H9 (cell line): ENCODE data around the gene PRR29. TPM values are rescaled to one million over a fixed set of nuclear protein-coding genes. Genes with fewer than 3 reads are reported as not detected.

ENCODE experiments used
- DNase-seq: peaks from one replicate; pipeline ENCODE4 v3.0.0-alpha.2; 2017
- H2AFZ ChIP-seq: one replicate; pipeline ENCODE4 v1.6.1; 2013; ENCODE audit warnings: mild to moderate bottlenecking, low read length, control low read depth, moderate library complexity
- H2AK5ac ChIP-seq: 2 replicates; pipeline ENCODE4 v1.6.1; 2013; ENCODE audit warnings: low read length, control low read depth, mixed read lengths; ENCODE audit not compliant: insufficient read length
- H2BK120ac ChIP-seq: one replicate; pipeline ENCODE4 v1.6.1; 2013; ENCODE audit warnings: low read depth, mild to moderate bottlenecking, low read length, control low read depth, inconsistent platforms; ENCODE audit not compliant: poor library complexity, severe bottlenecking
- H2BK12ac ChIP-seq: 2 replicates; pipeline ENCODE4 v1.6.1; 2013; ENCODE audit warnings: low read length, control low read depth, mixed read lengths, low read depth; ENCODE audit not compliant: insufficient read length
- H2BK15ac ChIP-seq: 2 replicates; pipeline ENCODE4 v1.6.1; 2013; ENCODE audit warnings: low read depth, low read length, control low read depth
- H2BK20ac ChIP-seq: one replicate; pipeline ENCODE4 v1.6.1; 2013; ENCODE audit warnings: low read depth, mild to moderate bottlenecking, low read length, control low read depth, inconsistent platforms; ENCODE audit not compliant: poor library complexity, severe bottlenecking
- H2BK5ac ChIP-seq: 2 replicates; pipeline ENCODE4 v1.6.1; 2013; ENCODE audit warnings: low read length, control low read depth, mixed read lengths; ENCODE audit not compliant: insufficient read length
- H3K14ac ChIP-seq: 2 replicates; pipeline ENCODE4 v1.6.1; 2013; ENCODE audit warnings: low read length, control low read depth; ENCODE audit not compliant: insufficient read depth
- H3K18ac ChIP-seq: 2 replicates; pipeline ENCODE4 v1.6.1; 2013; ENCODE audit warnings: low read depth, mild to moderate bottlenecking, mixed read lengths, low read length, control low read depth; ENCODE audit not compliant: insufficient read length
- H3K23ac ChIP-seq: 2 replicates; pipeline ENCODE4 v1.6.1; 2013; ENCODE audit warnings: low read length, control low read depth, mixed read lengths, low read depth; ENCODE audit not compliant: insufficient read length
- H3K23me2 ChIP-seq: 2 replicates; pipeline ENCODE4 v1.6.1; 2013; ENCODE audit warnings: low read depth, mild to moderate bottlenecking, mixed read lengths, low read length, control low read depth; ENCODE audit not compliant: insufficient read length, poor library complexity, severe bottlenecking
- H3K27ac ChIP-seq: 2 replicates; pipeline ENCODE4 v1.5.1; 2013; ENCODE audit warnings: low read length, control low read depth, mixed read lengths, low read depth; ENCODE audit not compliant: insufficient read length
- H3K27me3 ChIP-seq: 2 replicates; pipeline ENCODE4 v1.6.1; 2013; ENCODE audit warnings: low read length, control low read depth, inconsistent platforms; ENCODE audit not compliant: insufficient read depth
- H3K4ac ChIP-seq: 2 replicates; pipeline ENCODE4 v1.6.1; 2013; ENCODE audit warnings: low read depth, mild to moderate bottlenecking, control low read depth, inconsistent platforms, low read length, moderate library complexity
- H3K4me1 ChIP-seq: 2 replicates; pipeline ENCODE4 v1.6.1; 2013; ENCODE audit warnings: low read length, control low read depth, inconsistent platforms; ENCODE audit not compliant: insufficient read depth
- H3K4me2 ChIP-seq: 2 replicates; pipeline ENCODE4 v1.6.1; 2013; ENCODE audit warnings: low read length, control low read depth, mixed read lengths; ENCODE audit not compliant: insufficient read length, insufficient read depth
- H3K56ac ChIP-seq: 2 replicates; pipeline ENCODE4 v1.6.1; 2013; ENCODE audit warnings: low read depth, mild to moderate bottlenecking, mixed read lengths, low read length, control low read depth; ENCODE audit not compliant: insufficient read length
- H3K79me1 ChIP-seq: 2 replicates; pipeline ENCODE4 v1.6.1; 2013; ENCODE audit warnings: low read depth, mild to moderate bottlenecking, moderate library complexity, low read length, control low read depth, inconsistent platforms; ENCODE audit not compliant: insufficient read depth, poor library complexity, severe bottlenecking
- H3K79me2 ChIP-seq: 2 replicates; pipeline ENCODE4 v1.6.1; 2013; ENCODE audit warnings: low read length, control low read depth, inconsistent platforms; ENCODE audit not compliant: insufficient read depth
- H3K9ac ChIP-seq: 2 replicates; pipeline ENCODE4 v1.6.1; 2013; ENCODE audit warnings: low read length, control low read depth, mixed read lengths; ENCODE audit not compliant: insufficient read length; ENCODE audit errors: extremely low read depth
- H3K9me3 ChIP-seq: one replicate; pipeline ENCODE4 v1.6.1; 2013; ENCODE audit warnings: low read depth, low read length, inconsistent platforms; ENCODE audit not compliant: control insufficient read depth
- H3T11ph ChIP-seq: one replicate; pipeline ENCODE4 v1.6.1; 2013; ENCODE audit warnings: mild to moderate bottlenecking, low read length, control low read depth, inconsistent platforms
- H4K20me1 ChIP-seq: one replicate; pipeline ENCODE4 v1.6.1; 2013; ENCODE audit not compliant: control insufficient read depth, insufficient read length, insufficient read depth
- H4K5ac ChIP-seq: 2 replicates; pipeline ENCODE4 v1.6.1; 2013; ENCODE audit warnings: low read depth, mild to moderate bottlenecking, mixed read lengths, low read length, control low read depth; ENCODE audit not compliant: insufficient read length
- H4K8ac ChIP-seq: replicated peaks from 2 replicates; pipeline ENCODE4 v1.6.1; 2013; ENCODE audit warnings: low read length, control low read depth, mixed read lengths, low read depth; ENCODE audit not compliant: insufficient read length
- H4K91ac ChIP-seq: 2 replicates; pipeline ENCODE4 v1.6.1; 2013; ENCODE audit warnings: low read depth, mild to moderate bottlenecking, moderate library complexity, mixed read lengths, low read length, control low read depth; ENCODE audit not compliant: insufficient read length
- H3K27ac Mint-ChIP-seq, 3 experiments: 2 replicates in 2 of 3; 3 replicates in 1 of 3; pipeline ENCODE4 v1.8.0; 2020 to 2021; ENCODE audit warnings: mixed read lengths in 3 of 3, mild to moderate bottlenecking in 1 of 3, moderate library complexity in 1 of 3
- H3K27me3 Mint-ChIP-seq: 2 replicates; pipeline ENCODE4 v1.8.0; 2021; ENCODE audit warnings: low read depth, mild to moderate bottlenecking, moderate library complexity, mixed read lengths
- H3K36me3 Mint-ChIP-seq, 3 experiments: 2 replicates in 2 of 3; 3 replicates in 1 of 3; pipeline ENCODE4 v1.8.0; 2020 to 2021; ENCODE audit warnings: low read depth in 3 of 3, mixed read lengths in 3 of 3; ENCODE audit not compliant: insufficient read depth in 1 of 3
- H3K4me1 Mint-ChIP-seq, 2 experiments: 2 replicates each; pipeline ENCODE4 v1.8.0; 2020; ENCODE audit warnings: mixed read lengths in 2 of 2
- H3K4me3 Mint-ChIP-seq, 2 experiments: 2 replicates in 1 of 2; 3 replicates in 1 of 2; pipeline ENCODE4 v1.8.0; 2020 to 2021; ENCODE audit warnings: mild to moderate bottlenecking in 2 of 2, mixed read lengths in 2 of 2, moderate library complexity in 1 of 2
- H3K9me3 Mint-ChIP-seq, 2 experiments: 2 replicates in 1 of 2; 3 replicates in 1 of 2; pipeline ENCODE4 v1.8.0; 2020; ENCODE audit warnings: mild to moderate bottlenecking in 2 of 2, mixed read lengths in 2 of 2, moderate library complexity in 1 of 2
- CTCF ChIP-seq: fragments of 200-600 bp; sonication (generic); conservative IDR thresholded peaks from 3 replicates; pipeline ENCODE4 v1.8.0; 2021; ENCODE audit warnings: antibody characterized with exemption, mild to moderate bottlenecking
- WGBS: extraction: QIAGEN DNeasy Blood & Tissue Kit; methylation state at CpG from one replicate; pipeline ENCODE4 v1.1.7; 2013; ENCODE audit warnings: missing lambda C conversion rate, low lambda C conversion rate, mixed read lengths; ENCODE audit not compliant: insufficient read length; ENCODE audit errors: extremely low coverage; 5-methylcytosine and 5-hydroxymethylcytosine counted together
- total RNA-seq: library from RNA; stranded (reverse); gene quantifications from 2 replicates; pipeline ENCODE4 v1.2.1, GENCODE V29; 2021

Gene PRR29
- total RNA-seq, 1 experiment from 2014 or later, result 0.87 TPM

- H3K36me3 Mint-ChIP-seq, result peaks cover 0 to 12% (median 1%) of the 10 kb centered on the region in 3 experiments; a peak in 2 of 7 replicates
- Histone ChIP-seq H4K20me1 (no peaks in the 10 kb centered on the region), H3K23me2 (no peaks in the 10 kb centered on the region), H3K27me3 (no peaks in the 10 kb centered on the region), H2BK15ac (no peak overlapping the region), H3K23ac (no peak overlapping the region), H3T11ph (no peak overlapping the region), H2AK5ac (no peak overlapping the region), H3K18ac (no peak overlapping the region), H4K5ac (no peak overlapping the region), H3K9me3 (no peaks in the 10 kb centered on the region), H3K9ac (no peak overlapping the region), H3K4me1 (no peaks in the 10 kb centered on the region), H3K56ac (no peak overlapping the region), H2AFZ (no peak overlapping the region), H3K79me1 (no peaks in the 10 kb centered on the region), H4K8ac (no peak overlapping the region), H2BK20ac (no peak overlapping the region), H3K4ac (no peak overlapping the region), H2BK12ac (no peak overlapping the region), H2BK5ac (no peak overlapping the region), H3K4me2 (no peak overlapping the region), H3K27ac (no peak overlapping the region), H4K91ac (no peak overlapping the region), H2BK120ac (no peak overlapping the region), H3K14ac (no peak overlapping the region), H3K79me2 (no peaks in the 10 kb centered on the region)
- TF ChIP-seq CTCF, result no peak
- WGBS, result no CpG with 5 or more reads among the region's 12 CpGs
- no peak overlapping the region for H3K27ac Mint-ChIP-seq
- no peak overlapping the region for H3K4me3 Mint-ChIP-seq
- H3K4me1 Mint-ChIP-seq, result no peaks in the 10 kb centered on the region
- no peaks in the 10 kb centered on the region for H3K9me3 Mint-ChIP-seq
- H3K27me3 Mint-ChIP-seq, result no peaks in the 10 kb centered on the region
- no peak for DNase-seq
These were observed 44.7 kb downstream of the PRR29 start for GRCh38 chr17:64042700-64043485.
